Measurements from ENCODE around the gene KRAS. TPM values are rescaled to one million over a fixed set of nuclear protein-coding genes. Genes with fewer than 3 reads are reported as not detected.

KRAS gene
- total and polyA plus RNA-seq, 2 of the 13 experiments (the other 11 are each of a cell fraction or from before 2014, with no cell fraction given) = 6.5 to 9.8 TPM

DNA sequence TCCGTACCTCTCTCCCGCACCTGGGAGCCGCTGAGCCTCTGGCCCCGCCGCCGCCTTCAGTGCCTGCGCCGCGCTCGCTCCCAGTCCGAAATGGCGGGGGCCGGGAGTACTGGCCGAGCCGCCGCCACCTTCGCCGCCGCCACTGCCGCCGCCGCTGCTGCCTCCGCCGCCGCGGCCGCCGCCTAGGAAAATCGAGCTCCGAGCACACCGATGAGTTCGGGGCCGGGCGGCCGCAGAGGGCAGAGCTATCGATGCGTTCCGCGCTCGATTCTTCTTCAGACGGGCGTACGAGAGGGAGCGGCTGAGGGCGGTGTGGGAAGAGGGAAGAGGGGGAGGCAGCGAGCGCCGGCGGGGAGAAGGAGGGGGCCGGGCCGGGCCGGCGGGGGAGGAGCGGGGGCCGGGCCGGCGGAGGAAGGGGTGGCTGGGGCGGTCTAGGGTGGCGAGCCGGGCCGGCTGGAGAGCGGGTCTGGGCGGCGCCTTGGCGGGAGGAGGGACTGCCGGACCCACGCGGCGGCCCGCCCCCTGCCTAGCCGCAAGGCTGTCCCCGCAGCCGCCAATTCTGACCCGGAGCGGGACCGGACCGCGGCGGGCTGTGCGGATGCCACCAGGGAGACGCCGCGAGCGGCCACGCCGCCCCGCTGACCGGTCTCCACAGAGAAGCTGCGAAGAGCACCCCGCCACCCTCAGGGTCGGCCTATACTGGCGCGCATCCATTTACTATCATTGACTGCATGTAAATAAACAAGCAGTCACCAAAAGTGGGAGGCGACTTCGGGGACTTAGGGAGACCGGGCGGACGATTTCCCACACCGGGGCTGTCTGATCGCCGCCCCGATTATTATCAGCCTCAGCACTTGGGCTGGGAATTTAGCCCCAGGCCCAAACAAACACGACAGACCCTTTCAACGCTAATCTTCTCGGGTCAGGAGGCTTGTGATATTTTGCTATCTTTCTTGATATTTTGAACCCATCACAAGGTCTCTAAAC, at the start of gene KRAS (continued):
- TF ChIP-seq, protein P1, sequence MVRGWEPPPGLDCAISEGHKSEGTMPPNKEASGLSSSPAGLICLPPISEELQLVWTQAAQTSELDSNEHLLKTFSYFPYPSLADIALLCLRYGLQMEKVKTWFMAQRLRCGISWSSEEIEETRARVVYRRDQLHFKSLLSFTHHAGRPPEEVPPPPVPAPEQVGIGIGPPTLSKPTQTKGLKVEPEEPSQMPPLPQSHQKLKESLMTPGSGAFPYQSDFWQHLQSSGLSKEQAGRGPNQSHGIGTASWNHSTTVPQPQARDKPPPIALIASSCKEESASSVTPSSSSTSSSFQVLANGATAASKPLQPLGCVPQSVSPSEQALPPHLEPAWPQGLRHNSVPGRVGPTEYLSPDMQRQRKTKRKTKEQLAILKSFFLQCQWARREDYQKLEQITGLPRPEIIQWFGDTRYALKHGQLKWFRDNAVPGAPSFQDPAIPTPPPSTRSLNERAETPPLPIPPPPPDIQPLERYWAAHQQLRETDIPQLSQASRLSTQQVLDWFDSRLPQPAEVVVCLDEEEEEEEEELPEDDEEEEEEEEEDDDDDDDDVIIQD (CRISPR knock-in tag; IDR thresholded peaks at IDR 0.05; ENCODE audit: low read depth) = peak; percentile 50; the same call in 1 of the 2 replicates
- TF ChIP-seq, protein P2, sequence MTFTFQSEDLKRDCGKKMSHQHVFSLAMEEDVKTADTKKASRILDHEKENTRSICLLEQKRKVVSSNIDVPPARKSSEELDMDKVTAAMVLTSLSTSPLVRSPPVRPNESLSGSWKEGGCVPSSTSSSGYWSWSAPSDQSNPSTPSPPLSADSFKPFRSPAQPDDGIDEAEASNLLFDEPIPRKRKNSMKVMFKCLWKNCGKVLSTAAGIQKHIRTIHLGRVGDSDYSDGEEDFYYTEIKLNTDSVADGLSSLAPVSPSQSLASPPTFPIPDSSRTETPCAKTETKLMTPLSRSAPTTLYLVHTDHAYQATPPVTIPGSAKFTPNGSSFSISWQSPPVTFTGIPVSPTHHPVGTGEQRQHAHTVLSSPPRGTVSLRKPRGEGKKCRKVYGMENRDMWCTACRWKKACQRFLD (CRISPR knock-in tag; IDR thresholded peaks at IDR 0.05; ENCODE audit: borderline replicate concordance) = no peak
- peak; percentile 30; the same call in 1 of the 2 replicates for TF ChIP-seq ZNF34 (CRISPR knock-in tag; IDR thresholded peaks at IDR 0.05; ENCODE audit: borderline replicate concordance)
- 0 out of 2 replicates have a peak, but pooled peaks have one; percentile 22 for TF ChIP-seq SATB2 (CRISPR knock-in tag; IDR thresholded peaks at IDR 0.05)
- peak; percentile 66 for TF ChIP-seq TEAD3 (CRISPR knock-in tag; optimal IDR thresholded peaks at IDR 0.05; ENCODE audit: borderline replicate concordance)
- TF ChIP-seq CC2D1A (CRISPR knock-in tag; IDR thresholded peaks at IDR 0.05) = no peak
- TF ChIP-seq MED1 (CRISPR knock-in tag; IDR thresholded peaks at IDR 0.05) = peak; percentile 45; the same call in 1 of the 2 replicates
- no peak for TF ChIP-seq ZBTB42 (CRISPR knock-in tag; IDR thresholded peaks at IDR 0.05)
- TF ChIP-seq, protein P3, sequence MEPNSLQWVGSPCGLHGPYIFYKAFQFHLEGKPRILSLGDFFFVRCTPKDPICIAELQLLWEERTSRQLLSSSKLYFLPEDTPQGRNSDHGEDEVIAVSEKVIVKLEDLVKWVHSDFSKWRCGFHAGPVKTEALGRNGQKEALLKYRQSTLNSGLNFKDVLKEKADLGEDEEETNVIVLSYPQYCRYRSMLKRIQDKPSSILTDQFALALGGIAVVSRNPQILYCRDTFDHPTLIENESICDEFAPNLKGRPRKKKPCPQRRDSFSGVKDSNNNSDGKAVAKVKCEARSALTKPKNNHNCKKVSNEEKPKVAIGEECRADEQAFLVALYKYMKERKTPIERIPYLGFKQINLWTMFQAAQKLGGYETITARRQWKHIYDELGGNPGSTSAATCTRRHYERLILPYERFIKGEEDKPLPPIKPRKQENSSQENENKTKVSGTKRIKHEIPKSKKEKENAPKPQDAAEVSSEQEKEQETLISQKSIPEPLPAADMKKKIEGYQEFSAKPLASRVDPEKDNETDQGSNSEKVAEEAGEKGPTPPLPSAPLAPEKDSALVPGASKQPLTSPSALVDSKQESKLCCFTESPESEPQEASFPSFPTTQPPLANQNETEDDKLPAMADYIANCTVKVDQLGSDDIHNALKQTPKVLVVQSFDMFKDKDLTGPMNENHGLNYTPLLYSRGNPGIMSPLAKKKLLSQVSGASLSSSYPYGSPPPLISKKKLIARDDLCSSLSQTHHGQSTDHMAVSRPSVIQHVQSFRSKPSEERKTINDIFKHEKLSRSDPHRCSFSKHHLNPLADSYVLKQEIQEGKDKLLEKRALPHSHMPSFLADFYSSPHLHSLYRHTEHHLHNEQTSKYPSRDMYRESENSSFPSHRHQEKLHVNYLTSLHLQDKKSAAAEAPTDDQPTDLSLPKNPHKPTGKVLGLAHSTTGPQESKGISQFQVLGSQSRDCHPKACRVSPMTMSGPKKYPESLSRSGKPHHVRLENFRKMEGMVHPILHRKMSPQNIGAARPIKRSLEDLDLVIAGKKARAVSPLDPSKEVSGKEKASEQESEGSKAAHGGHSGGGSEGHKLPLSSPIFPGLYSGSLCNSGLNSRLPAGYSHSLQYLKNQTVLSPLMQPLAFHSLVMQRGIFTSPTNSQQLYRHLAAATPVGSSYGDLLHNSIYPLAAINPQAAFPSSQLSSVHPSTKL (CRISPR knock-in tag; IDR thresholded peaks at IDR 0.05) = peak; percentile 34
- no peak for TF ChIP-seq ZNF766 (CRISPR knock-in tag; IDR thresholded peaks at IDR 0.05; ENCODE audit: borderline replicate concordance)
- 0 out of 2 replicates have a peak, but pooled peaks have one; percentile 80 for TF ChIP-seq MEIS2 (CRISPR knock-in tag; IDR thresholded peaks at IDR 0.05)
- TF ChIP-seq HES4 (CRISPR knock-in tag; IDR thresholded peaks at IDR 0.05; ENCODE audit: borderline replicate concordance) = 0 out of 2 replicates have a peak, but pooled peaks have one; percentile 24
- no peak for TF ChIP-seq RXRB (CRISPR knock-in tag; IDR thresholded peaks at IDR 0.05; ENCODE audit: borderline replicate concordance)
- TF ChIP-seq, protein P4, sequence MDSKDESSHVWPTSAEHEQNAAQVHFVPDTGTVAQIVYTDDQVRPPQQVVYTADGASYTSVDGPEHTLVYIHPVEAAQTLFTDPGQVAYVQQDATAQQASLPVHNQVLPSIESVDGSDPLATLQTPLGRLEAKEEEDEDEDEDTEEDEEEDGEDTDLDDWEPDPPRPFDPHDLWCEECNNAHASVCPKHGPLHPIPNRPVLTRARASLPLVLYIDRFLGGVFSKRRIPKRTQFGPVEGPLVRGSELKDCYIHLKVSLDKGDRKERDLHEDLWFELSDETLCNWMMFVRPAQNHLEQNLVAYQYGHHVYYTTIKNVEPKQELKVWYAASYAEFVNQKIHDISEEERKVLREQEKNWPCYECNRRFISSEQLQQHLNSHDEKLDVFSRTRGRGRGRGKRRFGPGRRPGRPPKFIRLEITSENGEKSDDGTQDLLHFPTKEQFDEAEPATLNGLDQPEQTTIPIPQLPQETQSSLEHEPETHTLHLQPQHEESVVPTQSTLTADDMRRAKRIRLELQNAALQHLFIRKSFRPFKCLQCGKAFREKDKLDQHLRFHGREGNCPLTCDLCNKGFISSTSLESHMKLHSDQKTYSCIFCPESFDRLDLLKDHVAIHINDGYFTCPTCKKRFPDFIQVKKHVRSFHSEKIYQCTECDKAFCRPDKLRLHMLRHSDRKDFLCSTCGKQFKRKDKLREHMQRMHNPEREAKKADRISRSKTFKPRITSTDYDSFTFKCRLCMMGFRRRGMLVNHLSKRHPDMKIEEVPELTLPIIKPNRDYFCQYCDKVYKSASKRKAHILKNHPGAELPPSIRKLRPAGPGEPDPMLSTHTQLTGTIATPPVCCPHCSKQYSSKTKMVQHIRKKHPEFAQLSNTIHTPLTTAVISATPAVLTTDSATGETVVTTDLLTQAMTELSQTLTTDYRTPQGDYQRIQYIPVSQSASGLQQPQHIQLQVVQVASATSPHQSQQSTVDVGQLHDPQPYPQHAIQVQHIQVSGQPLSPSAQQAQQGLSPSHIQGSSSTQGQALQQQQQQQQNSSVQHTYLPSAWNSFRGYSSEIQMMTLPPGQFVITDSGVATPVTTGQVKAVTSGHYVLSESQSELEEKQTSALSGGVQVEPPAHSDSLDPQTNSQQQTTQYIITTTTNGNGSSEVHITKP (CRISPR knock-in tag; IDR thresholded peaks at IDR 0.05; ENCODE audit: low read depth) = no peak
- TF ChIP-seq, protein P5, sequence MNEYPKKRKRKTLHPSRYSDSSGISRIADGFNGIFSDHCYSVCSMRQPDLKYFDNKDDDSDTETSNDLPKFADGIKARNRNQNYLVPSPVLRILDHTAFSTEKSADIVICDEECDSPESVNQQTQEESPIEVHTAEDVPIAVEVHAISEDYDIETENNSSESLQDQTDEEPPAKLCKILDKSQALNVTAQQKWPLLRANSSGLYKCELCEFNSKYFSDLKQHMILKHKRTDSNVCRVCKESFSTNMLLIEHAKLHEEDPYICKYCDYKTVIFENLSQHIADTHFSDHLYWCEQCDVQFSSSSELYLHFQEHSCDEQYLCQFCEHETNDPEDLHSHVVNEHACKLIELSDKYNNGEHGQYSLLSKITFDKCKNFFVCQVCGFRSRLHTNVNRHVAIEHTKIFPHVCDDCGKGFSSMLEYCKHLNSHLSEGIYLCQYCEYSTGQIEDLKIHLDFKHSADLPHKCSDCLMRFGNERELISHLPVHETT (CRISPR knock-in tag; conservative IDR thresholded peaks at IDR 0.05) = peak; percentile 84
- TF ChIP-seq HOXD1 (CRISPR knock-in tag; IDR thresholded peaks at IDR 0.05) = no peak; the same call in 1 of the 2 replicates
